CD4-positive, alpha-beta T cell treated with Interleukin-2 at 100 ng/mL for 4 hours (primary cell): ENCODE measurements around the gene LENG1.
"Not testable (repeated sequence)": the region's sequence is repeated elsewhere in the genome, so short reads cannot be mapped to it uniquely, and the experiment has no call there.

Experiments
- DNase-seq: peaks from one replicate; pipeline ENCODE4 v3.0.0-alpha.2; 2020; ENCODE audit warnings: low spot score

LENG1 gene

DNA sequence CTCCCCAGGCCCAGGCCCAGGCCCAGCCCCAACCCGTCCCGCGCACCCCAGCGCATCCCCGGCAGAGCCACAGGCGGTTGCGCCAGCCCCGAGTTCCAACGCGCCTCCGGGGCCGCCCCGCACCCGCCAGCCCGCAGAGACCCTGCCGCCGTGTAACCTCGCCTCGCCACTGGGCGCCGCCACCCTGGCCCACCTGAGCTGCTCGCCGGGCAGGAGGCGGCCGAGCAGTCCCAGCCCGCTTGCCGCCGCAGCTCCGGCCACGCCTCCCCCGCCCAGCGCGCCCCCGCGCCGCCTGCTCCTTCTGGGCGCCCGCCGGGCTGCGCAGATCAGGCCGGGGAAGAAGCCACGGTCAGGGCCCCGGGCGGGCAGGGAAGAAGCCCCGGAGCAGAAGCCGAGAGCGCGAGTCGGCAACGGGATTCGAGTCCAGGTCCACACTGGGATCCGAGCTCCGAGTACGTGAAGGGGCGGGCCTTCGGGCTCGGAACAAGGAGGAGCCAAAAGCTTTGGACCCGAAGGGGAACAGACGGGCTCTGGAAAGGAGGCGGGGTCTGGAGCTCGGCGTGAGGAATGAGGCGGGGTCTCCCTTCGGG lies 29.7 kb upstream of the LENG1 start, which contains the start of gene MBOAT7:
MBOAT7 (minus strand) TSS at position 436 of the 590 bp plus-strand sequence. CDS start 1,072 bp downstream, outside the sequence.
- no peak for DNase-seq

DNA sequence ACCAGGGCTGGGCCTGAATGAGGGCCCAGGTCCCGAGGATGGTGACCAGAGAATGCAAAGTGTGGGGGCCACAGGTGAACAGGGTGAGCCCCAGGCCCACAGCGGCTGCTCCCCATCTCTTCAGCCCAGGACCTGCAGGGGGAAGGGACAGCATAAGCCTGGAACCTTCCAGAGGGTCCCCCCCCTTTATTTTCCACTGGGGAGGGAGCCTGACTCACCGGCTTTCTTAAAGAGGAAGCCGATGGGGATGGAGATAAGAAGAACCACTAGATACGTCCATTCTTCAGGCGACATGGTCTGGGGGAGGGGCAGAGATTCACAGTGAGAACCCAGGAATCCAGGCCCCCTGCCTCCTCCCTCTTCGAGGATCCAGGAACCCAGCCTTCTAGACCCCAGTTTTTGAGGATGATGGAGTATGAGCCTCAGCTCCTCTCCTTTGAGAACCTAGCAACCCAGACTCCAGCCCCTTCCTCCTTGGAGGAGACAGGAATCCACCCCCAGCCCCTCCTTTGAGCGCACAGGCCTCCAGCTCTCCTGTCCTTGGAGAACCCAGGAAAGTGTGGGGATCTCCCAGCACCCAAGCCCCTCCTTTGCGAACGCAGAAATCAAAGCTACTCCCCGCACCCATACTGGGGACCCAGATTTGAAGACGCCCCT lies 28.8 kb upstream of the LENG1 start:
- DNase-seq: peak; percentile 56

DNA sequence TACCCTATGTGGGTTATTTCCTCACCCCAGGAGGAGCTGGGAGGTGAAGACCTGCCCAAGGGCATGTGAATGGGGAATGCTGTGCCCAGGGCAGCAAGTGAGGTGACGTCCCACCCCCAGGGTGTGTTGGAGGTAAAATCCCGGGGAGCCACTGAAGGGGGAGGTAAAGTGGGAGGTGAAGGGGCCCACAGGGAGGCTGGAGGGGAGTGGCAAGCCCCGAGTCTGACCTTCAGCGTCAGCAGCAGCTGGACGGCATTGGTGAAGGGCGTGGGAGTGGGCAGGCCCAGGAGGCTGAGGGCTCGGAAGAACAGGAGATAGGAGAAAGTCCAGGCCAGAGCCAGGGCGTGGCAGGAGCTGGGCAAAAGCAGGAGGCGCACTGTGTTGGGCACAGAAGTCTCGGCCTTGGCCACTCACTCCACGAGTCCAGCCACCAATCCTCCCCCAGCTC lies 27.4 kb upstream of the LENG1 start:
- DNase-seq: no peak

DNA sequence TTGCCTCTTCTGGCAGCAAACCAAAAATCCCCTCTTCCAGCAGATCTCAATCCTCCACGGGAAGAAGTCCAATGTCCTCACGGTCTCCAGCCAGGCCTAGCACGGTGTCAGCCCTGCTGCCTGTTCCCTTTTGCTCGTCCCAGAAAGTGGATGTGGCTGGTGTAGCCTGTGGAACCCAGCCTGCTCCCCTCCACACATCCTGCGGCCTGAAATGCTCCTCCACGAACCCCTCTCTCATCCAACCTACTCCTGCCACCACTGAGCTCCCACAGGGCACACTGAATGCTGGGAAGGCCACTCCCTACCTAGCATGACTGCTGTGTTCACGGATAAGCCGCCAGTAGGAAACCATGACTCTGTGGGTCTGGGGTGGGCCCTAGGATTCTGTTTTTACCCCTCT lies 26.8 kb upstream of the LENG1 start:
- DNase-seq: no peak

DNA sequence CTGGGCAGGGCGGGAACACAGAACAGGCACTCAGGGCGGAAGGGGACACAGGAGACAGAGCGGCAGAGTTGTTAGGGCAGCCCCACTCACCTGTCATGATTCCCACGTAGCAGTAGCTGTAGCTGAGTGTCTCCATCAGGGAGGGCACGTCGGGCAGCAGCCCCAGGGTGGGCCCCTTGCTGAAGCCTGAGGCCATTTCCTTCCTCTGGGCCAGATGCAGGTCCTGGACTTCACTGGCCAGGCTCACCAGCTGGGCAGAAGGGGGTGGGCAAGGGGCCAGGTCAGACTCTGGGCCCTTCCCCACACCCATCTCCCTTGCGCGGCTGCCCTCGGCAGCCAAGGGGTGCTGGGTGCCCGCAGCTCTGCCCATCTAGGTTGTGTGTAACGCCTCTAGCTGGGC lies 23.9 kb upstream of the LENG1 start:
- DNase-seq: no peak

DNA sequence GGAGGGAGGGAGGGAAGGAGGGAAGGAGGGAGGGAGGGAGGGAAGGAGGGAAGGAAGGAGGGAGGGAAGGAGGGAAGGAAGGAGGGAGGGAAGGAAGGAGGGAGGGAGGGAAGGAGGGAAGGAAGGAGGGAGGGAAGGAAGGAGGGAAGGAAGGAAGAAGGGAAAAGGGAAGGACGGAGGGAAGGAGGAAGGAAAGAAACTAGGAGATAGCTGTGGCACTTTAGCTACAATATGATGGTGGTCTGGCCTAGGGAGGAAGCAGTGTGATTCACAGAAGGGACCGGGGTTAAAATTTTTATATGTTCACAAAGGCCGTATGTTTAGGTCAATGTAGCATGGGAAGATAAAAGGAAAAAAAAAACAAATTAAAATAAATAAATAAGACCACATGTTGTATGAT lies 22.4 kb upstream of the LENG1 start:
- DNase-seq: not testable (repeated sequence)

DNA sequence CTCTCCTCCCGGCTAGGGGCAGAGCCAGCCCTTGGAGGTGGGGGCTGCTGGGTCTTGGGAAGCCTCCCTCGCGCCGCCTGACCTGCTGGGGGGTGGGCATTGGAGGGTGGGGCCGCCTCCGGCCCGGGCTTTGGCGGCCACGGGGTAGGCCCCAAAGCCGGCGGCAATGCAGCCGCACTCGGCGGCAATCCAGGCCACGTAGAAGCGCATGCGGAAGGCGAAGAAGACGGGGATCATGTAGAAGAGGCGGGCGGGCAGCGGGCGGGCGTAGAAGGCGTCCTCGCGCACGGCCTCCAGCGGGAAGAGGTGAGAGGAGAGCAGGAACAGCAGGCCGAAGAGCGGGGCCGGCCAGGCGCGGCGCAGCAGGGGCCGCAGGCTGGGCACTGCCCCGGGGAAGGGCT lies 21.2 kb upstream of the LENG1 start:
- DNase-seq: no peak

DNA sequence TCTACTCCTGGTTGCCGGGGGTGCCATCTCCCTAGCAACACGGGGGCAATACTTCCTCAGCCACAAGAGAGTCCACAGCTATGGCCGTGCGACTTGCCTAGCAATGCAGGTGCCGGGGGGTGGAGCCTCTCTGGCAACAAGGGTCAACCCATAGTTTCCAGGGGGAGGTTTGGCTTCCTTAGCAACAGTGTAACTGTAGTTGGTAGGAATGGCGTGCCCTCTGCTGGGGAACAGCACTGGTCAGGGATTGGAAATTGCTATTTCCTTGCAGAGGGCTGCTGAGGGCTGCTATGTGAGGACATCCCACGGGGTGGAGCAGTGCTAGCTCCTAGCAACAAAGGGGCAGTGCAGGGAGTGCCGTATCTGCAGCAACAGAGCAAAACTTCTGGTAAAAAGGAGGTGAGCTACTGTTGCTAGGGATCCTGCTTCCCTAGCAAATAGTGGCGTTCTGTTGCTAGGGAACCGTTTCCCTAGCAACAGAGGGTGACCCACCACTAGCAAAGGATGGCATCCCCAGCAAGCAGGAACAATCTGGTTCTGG lies 20.5 kb upstream of the LENG1 start:
- no peak for DNase-seq

DNA sequence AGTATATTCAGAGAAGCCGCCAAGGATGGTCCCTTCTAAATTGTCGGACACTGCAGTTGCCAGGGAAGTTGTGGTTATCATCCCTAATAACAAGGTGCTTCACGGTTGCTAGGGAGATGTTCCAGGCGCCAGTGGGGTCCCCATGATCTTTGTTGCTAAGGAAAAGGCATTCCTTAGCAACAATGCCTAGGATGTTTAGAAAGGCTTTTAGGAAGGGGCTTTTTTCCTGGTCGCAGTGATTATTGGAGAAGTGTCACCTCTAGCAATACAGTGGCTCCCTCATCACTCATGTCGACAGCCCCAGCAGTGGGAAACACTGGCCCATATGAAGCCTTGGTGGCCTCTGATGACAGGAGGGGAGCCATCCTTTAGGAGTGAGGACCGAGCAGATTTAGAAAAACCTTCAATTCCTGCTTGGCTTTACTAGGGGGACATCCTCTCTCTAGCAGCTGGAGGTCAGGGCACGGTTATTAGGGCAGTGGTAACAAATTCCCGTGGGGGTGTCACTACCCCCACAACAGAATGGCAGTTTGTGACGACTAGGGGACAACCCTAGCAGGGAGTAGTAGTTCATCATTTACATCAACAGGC lies 19.8 kb upstream of the LENG1 start:
- DNase-seq: no peak

DNA sequence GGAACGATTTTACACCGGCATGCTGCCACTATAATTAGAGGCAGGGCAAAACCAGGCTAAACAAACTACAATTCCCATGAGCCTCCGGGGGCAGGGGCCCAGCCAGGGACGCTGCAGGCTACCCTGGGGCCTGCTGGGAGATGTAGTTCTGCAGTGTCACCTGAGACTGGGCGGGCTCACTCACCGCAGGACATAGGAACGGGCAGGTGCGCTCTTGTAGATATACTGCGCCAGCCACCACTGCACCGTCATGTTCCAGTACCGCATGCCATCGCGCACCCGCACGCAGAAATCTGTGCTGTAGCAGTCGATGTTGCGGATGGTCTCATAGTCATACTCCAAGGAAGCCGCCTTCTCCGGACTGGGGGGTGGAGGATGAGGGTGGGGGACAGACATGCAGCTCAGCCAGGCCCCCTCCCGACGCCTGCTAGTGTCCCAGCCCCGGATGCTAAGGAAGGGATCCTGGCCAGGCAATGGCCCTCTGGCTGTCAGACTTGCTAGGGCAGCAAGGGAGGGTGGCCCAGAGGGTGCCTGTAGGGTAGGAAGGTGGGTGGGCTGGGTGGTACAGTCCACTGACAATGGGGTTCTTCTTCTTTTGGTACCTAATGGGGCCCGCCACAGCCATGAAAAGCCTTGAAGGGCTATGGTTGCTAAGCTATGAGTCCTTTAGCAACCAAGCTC lies 19.2 kb upstream of the LENG1 start:
- peak; percentile 33 for DNase-seq

DNA sequence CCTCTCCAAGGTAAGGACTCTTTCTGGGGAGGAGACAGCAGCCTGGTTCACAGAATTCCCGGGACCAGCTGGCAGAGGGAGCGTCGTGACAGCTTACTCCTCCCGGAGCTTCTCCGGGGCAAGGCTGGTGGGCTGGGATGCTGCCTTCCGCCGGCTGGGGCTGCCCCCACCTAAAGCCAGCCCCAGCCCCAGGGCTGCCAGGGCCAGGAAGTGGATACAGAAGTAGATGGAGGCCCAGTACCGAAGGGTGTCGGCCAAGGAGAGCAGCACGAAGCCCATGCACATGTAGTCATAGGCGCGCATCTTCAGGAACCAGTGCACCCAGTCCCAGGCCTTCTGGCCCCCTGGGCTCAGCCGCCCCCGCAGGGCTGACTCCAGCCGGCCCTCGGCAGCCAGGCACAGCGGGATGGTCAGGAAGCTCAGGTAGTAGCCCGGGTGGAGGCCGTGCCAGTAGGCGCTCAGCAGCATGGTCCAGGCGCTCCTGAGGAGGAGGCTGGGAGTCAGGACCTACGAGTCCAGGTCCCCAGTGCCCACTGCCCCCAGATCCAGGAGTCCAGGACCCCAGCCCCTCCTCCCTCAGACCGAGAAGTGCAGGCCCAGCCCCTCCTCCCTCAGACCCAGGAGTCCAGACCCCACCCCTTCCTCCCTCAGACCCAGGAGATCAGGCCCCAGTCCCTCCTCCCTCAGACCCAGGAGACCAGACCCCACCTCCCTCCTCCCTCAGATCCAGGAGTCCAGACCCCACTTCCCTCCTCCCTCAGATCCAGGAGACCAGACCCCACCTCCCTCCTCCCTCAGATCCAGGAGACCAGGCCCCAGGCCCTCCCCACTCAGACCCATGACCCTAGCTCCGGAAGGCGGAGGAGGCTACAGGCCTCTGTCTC lies 14.7 kb upstream of the LENG1 start:
- no peak for DNase-seq

DNA sequence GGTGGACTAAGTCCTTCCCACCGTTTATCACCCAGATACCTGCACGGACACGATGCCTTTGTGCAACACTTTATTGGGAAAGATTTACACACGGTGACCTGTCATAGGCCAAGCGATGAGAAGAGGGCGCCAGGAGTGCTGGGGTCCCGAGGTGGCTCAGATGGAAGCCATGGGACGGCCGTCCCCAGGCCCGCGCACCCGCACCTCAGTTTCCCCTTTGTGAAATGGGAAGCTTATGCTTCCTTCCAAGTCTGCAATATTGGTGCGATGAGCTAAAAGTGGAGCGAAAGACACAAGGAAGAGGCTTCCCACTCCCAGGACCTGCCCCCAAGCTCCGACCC lies 13.8 kb upstream of the LENG1 start:
- DNase-seq: no peak

DNA sequence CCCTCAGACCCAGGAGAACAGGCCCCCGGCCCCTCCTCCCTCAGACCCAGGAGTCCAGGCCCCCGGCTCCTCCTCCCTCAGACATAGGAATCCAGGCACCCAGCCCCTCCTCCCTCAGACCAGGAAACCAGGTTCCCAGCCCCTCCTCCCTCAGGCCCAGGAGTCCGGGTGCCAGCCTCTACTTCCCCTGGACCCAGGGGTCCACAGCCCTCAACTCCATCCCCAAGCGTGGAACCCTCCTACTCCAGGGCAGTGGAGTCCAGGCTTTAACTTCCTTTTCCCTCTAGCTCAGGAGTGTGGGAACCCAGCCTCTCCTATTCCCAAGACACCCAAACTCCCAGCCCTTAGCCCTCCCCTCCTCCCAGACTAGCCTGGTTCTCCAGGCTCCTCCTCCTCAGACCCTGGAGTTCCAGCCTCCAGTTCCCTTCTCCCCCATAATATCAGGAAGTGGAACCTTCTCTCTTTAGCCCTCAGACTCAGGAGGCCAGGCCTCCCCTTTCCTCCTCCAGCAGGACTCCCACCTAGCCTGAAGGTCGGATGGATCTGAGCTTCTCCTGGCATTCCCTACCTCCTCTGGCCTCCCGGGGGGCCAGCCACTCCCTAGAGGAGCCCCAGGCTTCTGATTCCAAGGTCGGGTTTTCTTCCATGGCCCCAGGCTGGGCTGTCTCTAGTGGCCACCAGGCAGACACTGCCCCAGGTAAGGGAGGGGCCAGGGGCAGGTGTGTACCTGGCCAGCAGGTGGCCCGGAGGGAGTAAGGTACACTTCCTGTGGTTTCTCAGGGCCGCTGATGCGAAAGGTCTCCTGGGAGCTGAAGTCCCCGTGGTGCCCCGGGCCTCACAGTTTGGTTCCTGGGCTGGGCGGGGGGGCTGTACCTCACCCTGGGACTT lies 13.2 kb upstream of the LENG1 start, which contains the start of gene TMC4:
TMC4 (minus strand) TSS at position 690 of the 888 bp plus-strand sequence; CDS start at position 647, 43 bp downstream.
- DNase-seq: no peak

DNA sequence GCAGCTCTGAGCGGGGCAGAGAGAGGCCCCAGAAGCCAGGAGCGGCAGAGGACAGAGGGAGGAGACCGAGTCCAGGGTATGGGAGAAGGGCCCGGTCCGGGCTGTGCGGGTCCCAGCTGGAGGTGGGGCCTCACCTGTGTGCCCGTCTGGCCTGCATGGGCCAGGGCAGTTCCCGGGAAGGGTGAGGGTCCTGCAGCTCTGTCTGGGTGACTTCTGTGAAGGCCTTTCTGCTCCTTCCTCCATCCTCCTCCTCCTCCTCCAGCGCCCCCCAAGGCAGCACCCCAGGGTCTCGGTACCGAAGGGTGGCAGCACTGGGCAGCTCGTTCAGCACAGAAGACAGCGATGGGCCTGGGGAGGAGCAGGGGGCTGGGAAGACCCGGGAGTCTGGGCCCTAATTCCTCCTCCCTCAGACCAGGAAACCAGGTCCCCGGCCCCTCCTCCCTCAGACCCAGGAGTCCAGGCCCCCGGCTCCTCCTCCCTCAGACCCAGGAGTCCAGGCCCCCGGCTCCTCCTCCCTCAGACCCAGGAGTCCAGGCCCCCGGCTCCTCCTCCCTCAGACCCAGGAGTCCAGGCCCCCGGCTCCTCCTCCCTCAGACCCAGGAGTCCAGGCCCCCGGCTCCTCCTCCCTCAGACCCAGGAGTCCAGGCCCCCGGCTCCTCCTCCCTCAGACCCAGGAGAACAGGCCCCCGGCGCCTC lies 12.4 kb upstream of the LENG1 start:
- not testable (repeated sequence) for DNase-seq

DNA sequence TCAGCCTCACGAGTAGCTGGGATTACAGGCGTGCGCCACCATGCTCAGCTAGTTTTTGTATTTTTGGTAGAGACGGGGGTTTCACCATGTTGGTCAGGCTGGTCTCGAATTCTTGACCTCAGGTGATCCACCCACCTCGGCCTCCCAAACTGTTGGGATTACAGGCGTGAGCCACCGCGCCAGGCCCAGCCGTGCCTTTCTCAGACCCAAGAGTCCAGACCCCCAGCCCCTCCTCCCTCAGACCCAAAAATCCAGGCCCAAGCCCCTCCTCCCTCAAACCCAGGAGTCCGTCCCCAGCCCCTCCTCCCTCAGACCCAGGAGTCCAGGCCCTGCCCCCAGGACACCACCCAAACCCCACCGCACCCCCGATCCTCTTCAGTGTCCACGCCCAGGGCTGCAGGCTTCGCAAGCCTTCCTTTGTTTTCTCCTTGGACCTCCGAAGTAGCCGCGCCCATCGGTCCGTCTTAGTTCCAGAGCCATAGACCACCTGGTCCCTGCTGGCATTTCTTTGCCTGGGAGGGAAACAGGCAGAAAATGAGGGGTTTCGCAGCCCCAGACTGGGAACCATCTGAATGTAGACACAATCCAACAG lies 9.7 kb upstream of the LENG1 start:
- DNase-seq: no peak

DNA sequence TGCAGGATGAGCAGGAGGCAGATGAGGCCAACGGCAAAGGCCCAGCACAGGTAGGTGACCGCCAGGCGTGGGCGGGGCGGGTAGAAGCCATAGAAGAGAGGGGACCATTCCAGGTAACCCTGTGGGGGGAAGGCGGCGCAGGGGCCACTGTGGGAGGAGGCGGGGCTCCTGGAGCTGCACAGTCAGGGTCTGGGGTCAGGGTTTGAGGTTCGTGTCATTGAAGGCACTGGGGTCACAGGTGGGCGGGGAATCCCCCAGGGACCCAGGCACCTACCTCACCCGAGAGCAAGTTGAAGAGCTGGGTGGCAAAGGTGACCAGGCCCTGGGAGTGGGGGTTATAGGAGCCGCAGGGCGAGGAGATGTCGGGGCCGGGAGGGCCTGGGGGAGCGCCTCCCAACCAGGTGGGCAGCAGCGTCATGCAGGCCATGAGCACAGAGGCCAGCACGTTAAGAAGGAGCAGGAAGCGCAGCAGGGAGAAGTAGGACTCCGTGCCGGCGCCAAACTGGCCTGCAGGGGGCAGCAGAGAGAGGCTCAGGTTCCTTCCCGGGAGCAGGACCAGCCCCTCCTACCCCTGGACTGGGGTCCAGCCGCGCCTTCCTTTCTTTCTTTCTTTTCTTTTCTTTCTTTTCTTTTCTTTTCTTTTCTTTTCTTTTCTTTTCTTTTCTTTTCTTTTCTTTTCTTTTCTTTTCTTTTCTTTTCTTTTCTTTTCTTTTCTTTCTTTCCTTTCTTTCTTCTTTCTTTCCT lies 8.8 kb upstream of the LENG1 start:
- DNase-seq: peak; percentile 90

DNA sequence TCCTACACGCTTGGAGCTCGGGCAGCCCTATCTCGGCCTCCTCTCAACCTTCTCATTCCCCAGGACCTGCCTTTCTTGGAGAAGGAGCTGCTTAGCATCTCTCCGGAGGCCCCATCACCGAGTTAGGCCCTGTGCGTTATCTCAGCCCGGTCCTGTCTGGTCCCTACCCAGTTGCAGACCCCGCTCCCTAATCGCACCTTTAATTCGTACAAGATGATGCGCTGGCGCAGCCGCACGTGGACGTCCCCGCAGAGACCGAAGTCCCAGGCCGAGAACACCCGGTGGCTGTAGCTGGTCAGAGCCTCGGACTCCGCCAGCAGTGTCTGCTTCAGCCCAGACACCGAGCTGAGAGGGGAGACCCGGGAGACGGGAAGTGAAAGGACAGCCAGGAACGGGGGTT lies 5.7 kb upstream of the LENG1 start:
- no peak for DNase-seq

DNA sequence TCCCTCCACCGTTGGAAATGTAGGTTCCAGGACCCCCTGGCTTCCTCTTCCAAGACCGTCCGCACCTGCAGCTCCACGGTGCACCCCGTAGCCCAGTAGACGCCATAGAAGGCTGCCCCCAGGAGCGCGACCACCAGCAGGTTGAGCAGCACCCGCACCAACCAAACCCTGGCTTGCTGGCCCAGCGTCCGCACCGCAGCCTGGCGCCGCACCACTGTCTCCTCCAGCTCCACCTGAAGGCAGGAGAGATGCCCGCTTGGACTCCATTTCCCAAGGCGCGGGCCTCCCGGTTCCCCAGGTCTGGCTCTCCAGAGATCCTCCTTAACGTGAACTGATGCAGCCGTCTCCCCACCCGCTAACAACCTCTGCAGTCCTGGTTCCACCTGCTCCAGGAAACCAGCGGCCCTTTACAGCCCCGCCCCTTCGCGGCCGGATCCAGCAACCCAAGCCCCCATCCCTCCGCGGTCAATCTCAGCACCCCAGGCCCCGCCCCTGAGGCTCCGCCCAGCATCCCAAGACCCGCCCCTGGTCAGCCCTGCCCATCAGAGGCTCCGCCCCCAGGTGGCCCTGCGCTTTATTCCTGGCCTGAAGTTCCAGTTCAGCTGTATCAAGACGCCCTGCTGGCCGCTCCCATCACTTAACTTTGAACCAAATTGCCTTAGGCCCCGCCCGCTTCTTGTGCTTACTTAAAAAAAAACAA lies 5.0 kb upstream of the LENG1 start:
- peak; percentile 59 for DNase-seq
